Endodermal cell (in vitro differentiated cells): ENCODE data around the gene RPL13. TPM values are rescaled to one million over a fixed set of nuclear protein-coding genes. Genes with fewer than 3 reads are reported as not detected.

Experiments
- DNase-seq: peaks from one replicate; pipeline ENCODE4 v3.0.0-alpha.2; 2017
- H3K27ac ChIP-seq: 2 replicates; pipeline ENCODE4 v1.5.1; 2013; ENCODE audit warnings: mild to moderate bottlenecking, low read depth, low read length, moderate library complexity
- H3K27me3 ChIP-seq: 2 replicates; pipeline ENCODE4 v1.6.1; 2013; ENCODE audit warnings: mild to moderate bottlenecking, low read length, moderate library complexity; ENCODE audit not compliant: insufficient read depth, control insufficient read depth, poor library complexity, severe bottlenecking
- H3K36me3 ChIP-seq: 2 replicates; pipeline ENCODE4 v1.7.0; 2013; ENCODE audit warnings: mild to moderate bottlenecking, low read length, moderate library complexity; ENCODE audit not compliant: control insufficient read depth, insufficient read depth
- H3K4me1 ChIP-seq: one replicate; pipeline ENCODE4 v1.7.0; 2013; ENCODE audit warnings: low read length; ENCODE audit not compliant: control insufficient read depth, insufficient read depth
- H3K4me3 ChIP-seq: 2 replicates; pipeline ENCODE4 v1.5.1; 2013; ENCODE audit warnings: mild to moderate bottlenecking, low read length, moderate library complexity
- H3K9ac ChIP-seq: 2 replicates; pipeline ENCODE4 v1.6.1; 2013; ENCODE audit warnings: mild to moderate bottlenecking, low read length, moderate library complexity; ENCODE audit not compliant: poor library complexity, severe bottlenecking; ENCODE audit errors: extremely low read depth
- H3K9me3 ChIP-seq: 2 replicates; pipeline ENCODE4 v1.6.1; 2013; ENCODE audit warnings: mild to moderate bottlenecking, low read length, moderate library complexity; ENCODE audit not compliant: control insufficient read depth
- H3K27ac Mint-ChIP-seq: 2 replicates; pipeline ENCODE4 v1.8.0; 2020; ENCODE audit warnings: mixed read lengths
- H3K27me3 Mint-ChIP-seq: 2 replicates; pipeline ENCODE4 v1.8.0; 2021; ENCODE audit warnings: mild to moderate bottlenecking, mixed read lengths; ENCODE audit not compliant: insufficient read depth
- H3K36me3 Mint-ChIP-seq: 2 replicates; pipeline ENCODE4 v1.8.0; 2020; ENCODE audit warnings: low read depth, mixed read lengths
- H3K4me1 Mint-ChIP-seq: 2 replicates; pipeline ENCODE4 v1.8.0; 2020; ENCODE audit warnings: mixed read lengths
- H3K4me3 Mint-ChIP-seq: 2 replicates; pipeline ENCODE4 v1.8.0; 2020; ENCODE audit warnings: mild to moderate bottlenecking, moderate library complexity, mixed read lengths
- H3K9me3 Mint-ChIP-seq: 2 replicates; pipeline ENCODE4 v1.8.0; 2020; ENCODE audit warnings: mild to moderate bottlenecking, mixed read lengths
- CTCF ChIP-seq: fragments of 200-600 bp; sonication (generic); conservative IDR thresholded peaks from 2 replicates; pipeline ENCODE4 v1.5.0; 2021; ENCODE audit warnings: antibody characterized with exemption, mild to moderate bottlenecking
- WGBS, 2 experiments: methylation state at CpG; one replicate each; pipeline versions ENCODE4 v1.1.5 to v1.1.7; 2013; ENCODE audit warnings: missing lambda C conversion rate in 2 of 2, mixed read lengths in 1 of 2; ENCODE audit not compliant: insufficient coverage in 1 of 2, insufficient read length in 1 of 2; 5-methylcytosine and 5-hydroxymethylcytosine counted together
- total RNA-seq, 2 donors: library from RNA; stranded (reverse); fragmentation: NEBNext Ultra II Directional in 1 of 2; extraction: Animal tissue kit (Norgen Biotek cat#: 25700) in 1 of 2; gene quantifications; 2 replicates in 1 of 2; 3 replicates in 1 of 2; pipeline ENCODE4 v1.2.1, GENCODE V29; 2021

Gene RPL13
- total RNA-seq, 2 donors from 2014 or later = 1,911 to 2,019 TPM

- H3K36me3 Mint-ChIP-seq = peaks cover 74% of the 10 kb centered on the region
- 77 to 85% methylated on average over 7 to 9 of the region's 9 CpGs for WGBS, 2 experiments
These were observed 43.4 kb upstream of the RPL13 start for GRCh38 chr16:89517128-89517527.

GRCh38 chr16:89519881-89520280 is 40.6 kb upstream of the RPL13 start:
- no peaks in the 10 kb centered on the region for H3K27me3 Mint-ChIP-seq
- 91 to 92% methylated on average over 13 to 15 of the region's 15 CpGs for WGBS, 2 experiments
- no peak for TF ChIP-seq CTCF
- no peak overlapping the region for H3K27ac ChIP-seq
- H3K4me3 Mint-ChIP-seq = no peak overlapping the region
- H3K9me3 ChIP-seq = no peaks in the 10 kb centered on the region
- H3K4me1 Mint-ChIP-seq = no peaks in the 10 kb centered on the region
- peaks cover 77% of the 10 kb centered on the region for H3K36me3 ChIP-seq
- DNase-seq = no peak
- no peak overlapping the region for H3K9ac ChIP-seq
- no peaks in the 10 kb centered on the region for H3K9me3 Mint-ChIP-seq
- H3K36me3 Mint-ChIP-seq = peaks cover 83% of the 10 kb centered on the region
- H3K27me3 ChIP-seq = no peaks in the 10 kb centered on the region
- H3K4me1 ChIP-seq = no peaks in the 10 kb centered on the region
- no peak overlapping the region for H3K4me3 ChIP-seq
- H3K27ac Mint-ChIP-seq = no peak overlapping the region

More at GRCh38 chr16:89517128-89517527, 43.4 kb upstream of the RPL13 start:
- Mint-ChIP-seq H3K27me3 (no peaks in the 10 kb centered on the region), H3K27ac (no peak overlapping the region), H3K4me3 (no peak overlapping the region), H3K9me3 (no peaks in the 10 kb centered on the region), H3K4me1 (no peaks in the 10 kb centered on the region)
- H3K4me1 ChIP-seq = no peaks in the 10 kb centered on the region
- no peaks in the 10 kb centered on the region for H3K9me3 ChIP-seq
- no peak for TF ChIP-seq CTCF
- H3K27ac ChIP-seq = peak overlapping the region; percentile 81
- no peaks in the 10 kb centered on the region for H3K27me3 ChIP-seq
- peaks cover 72% of the 10 kb centered on the region for H3K36me3 ChIP-seq
- no peak overlapping the region for H3K4me3 ChIP-seq
- DNase-seq = no peak
- H3K9ac ChIP-seq = no peak overlapping the region

GRCh38 chr16:89522287-89522686 is 38.2 kb upstream of the RPL13 start:
- no peaks in the 10 kb centered on the region for H3K9me3 ChIP-seq
- H3K9ac ChIP-seq = no peak overlapping the region
- Mint-ChIP-seq H3K9me3 (no peaks in the 10 kb centered on the region), H3K4me3 (no peak overlapping the region), H3K36me3 (peaks cover 90% of the 10 kb centered on the region), H3K4me1 (no peaks in the 10 kb centered on the region), H3K27me3 (no peaks in the 10 kb centered on the region), H3K27ac (no peak overlapping the region)
- no peak for TF ChIP-seq CTCF
- WGBS, 2 experiments = 92 to 96% methylated on average over 19 to 31 of the region's 31 CpGs
- peak; percentile 73 for DNase-seq
- no peaks in the 10 kb centered on the region for H3K27me3 ChIP-seq
- no peak overlapping the region for H3K4me3 ChIP-seq
- peaks cover 86% of the 10 kb centered on the region for H3K36me3 ChIP-seq
- H3K4me1 ChIP-seq = no peaks in the 10 kb centered on the region
- no peak overlapping the region for H3K27ac ChIP-seq
